GM12865 (cell line): ENCODE measurements around the gene AMELY.
"Not testable (repeated sequence)": the region's sequence is repeated elsewhere in the genome, so short reads cannot be mapped to it uniquely, and the experiment has no call there.

ENCODE experiments used
- DNase-seq: peaks from one replicate; pipeline ENCODE4 v3.0.0; 2010; ENCODE audit warnings: low read depth
- H3K4me3 ChIP-seq: 2 replicates; pipeline ENCODE4 v1.5.1; 2011; ENCODE audit warnings: mild to moderate bottlenecking, low read depth, low read length, control low read depth
- CTCF ChIP-seq: IDR thresholded peaks from 2 replicates; pipeline ENCODE4 v1.5.1; 2011; ENCODE audit warnings: low read length, control low read depth, low read depth, inconsistent platforms; ENCODE audit not compliant: insufficient read depth; ENCODE audit errors: missing control alignments

Gene AMELY

GRCh38 chrY:6928265-6928664 is 16.7 kb upstream of the AMELY start:
- no peak for DNase-seq
- no peak for TF ChIP-seq CTCF
- no peak overlapping the region for H3K4me3 ChIP-seq

GRCh38 chrY:6921061-6921460 is 9.5 kb upstream of the AMELY start:
- DNase-seq: no peak
- H3K4me3 ChIP-seq: no peak overlapping the region
- no peak for TF ChIP-seq CTCF

- DNase-seq: no peak
- no peak for TF ChIP-seq CTCF
- no peak overlapping the region for H3K4me3 ChIP-seq
Measured at GRCh38 chrY:6913362-6913761, 1.8 kb upstream of the AMELY start.

DNA sequence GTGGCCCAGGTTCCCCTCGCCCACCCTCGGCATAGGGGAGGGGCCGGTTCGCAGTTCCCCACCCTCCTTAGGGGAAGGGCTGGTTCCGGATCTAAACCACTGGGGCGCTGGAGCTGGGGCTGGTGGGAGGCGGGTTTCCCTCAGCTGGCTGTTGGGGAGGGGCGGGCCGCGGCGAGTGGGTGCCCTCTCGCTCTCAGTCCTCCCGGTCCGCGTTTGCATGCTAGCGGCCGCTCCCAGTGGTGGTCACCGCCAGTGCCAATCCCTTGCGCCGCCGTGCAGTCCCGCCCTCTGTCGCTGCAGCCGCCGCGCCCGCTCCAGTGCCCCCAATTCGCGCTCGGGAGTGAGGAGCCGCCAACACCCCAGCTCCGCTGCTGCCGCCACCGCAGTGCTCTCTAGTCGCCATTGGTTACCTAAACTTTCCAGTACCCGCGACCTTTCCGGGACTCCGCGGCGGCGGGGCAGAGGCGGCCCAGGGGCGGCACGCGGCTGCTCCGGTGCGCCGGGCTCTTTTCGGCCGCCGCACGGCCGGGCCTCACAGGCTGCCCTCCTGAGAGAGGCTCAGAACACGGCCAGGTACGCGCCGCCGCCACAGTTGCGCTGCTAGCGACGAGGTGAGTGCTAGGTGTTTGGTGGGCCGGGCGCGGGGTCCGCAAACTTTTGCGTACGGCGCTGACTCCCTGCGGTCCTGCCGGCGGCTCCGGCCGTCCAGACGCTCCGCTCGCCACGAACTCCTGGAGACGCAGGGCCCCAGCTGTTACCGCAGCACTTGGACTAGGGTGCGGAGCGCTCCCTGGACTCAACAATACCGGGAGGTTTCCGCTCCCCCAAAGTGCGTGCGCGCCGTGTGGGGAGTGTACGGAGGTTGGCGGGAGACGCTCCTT is 940 bp downstream of the AMELY start, which contains the start of gene TBL1Y:
TBL1Y (plus strand) TSS at position 326 of the 881 bp plus-strand sequence. CDS start 114,388 bp downstream, outside the sequence.
- no peak for TF ChIP-seq CTCF
- no peak within 1 kb of the TSS for H3K4me3 ChIP-seq
- no peak for DNase-seq

DNA sequence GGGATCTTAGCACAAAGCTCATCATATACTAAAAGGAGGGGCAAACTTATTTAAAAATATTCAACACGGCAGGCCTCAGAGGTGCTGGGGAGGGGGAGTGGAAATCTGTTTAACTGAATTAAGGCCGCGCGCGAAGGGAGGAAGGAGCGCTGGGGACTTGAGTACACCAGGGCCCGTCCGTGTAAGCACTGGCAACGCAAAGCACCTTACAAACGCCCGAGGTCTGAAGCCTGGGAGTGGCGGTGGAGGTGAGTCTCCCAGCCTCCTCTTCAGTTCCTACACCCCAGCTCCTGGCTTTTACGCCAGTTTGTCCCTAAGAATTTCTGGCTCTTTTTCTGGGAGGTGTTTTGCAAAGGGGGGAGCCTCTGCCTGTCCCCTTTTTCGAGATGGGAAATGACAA is 1.7 kb downstream of the AMELY start:
- TF ChIP-seq CTCF: no peak
- H3K4me3 ChIP-seq: no peak overlapping the region
- no peak for DNase-seq

- TF ChIP-seq CTCF: no peak
- no peak for DNase-seq
- H3K4me3 ChIP-seq: no peak overlapping the region
Measured at GRCh38 chrY:6909118-6909521, 2.4 kb downstream of the AMELY start.

DNA sequence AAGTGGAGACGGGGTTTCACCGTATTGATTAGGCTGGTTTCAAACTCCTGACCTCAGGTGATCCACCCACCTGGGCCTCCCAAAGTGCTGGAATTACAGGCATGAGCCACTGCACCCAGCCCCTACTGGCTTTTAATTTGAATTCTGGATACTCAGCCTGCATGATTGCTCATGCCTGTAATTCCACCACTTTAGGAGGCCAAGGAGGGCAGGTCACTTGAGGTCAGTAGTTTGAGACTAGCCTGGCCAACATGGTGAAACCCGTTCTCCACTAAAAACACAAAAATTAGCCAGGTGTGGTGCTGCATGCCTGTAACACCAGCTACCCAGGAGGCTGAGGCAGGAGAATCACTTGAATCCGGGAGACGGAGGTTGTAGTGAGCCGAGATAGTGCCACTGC is 3.5 kb downstream of the AMELY start:
- not testable (repeated sequence) for H3K4me3 ChIP-seq, DNase-seq
